ENCODE measurements around the gene FOXF1.

Gene FOXF1

GRCh38 chr16:86554917-86555703 is 44.8 kb downstream of the FOXF1 start, which contains the start of gene MTHFSD:
Gene MTHFSD (minus strand): TSS chr16:86555235. CDS start chr16:86555184, 51 bp downstream.
- peak within 1 kb of the TSS; percentile 70 for H3K27ac ChIP-seq
- no peaks in the 10 kb centered on the region for H3K36me3 ChIP-seq (replicated peaks)
- TF ChIP-seq CTCF (IDR thresholded peaks at IDR 0.05; ENCODE audit: low read depth, low read length, missing control alignments) = no peak
- in situ Hi-C loops (cut with HindIII; ENCODE audit: low pct_ligation_motif_present, low sequenced_read_pairs) = loop anchor here (25.0 kb wide), 1 partner anchor 732 kb away; no protein-coding TSS in a partner anchor
- no peaks in the 10 kb centered on the region for H3K27me3 ChIP-seq (replicated peaks)
- DNase-seq = peak; percentile 84
- peak within 1 kb of the TSS; percentile 96 for H3K4me3 ChIP-seq (ENCODE audit: low read depth, low read length)

GRCh38 chr16:86555704-86556075 is 45.4 kb downstream of the FOXF1 start:
- TF ChIP-seq CTCF (IDR thresholded peaks at IDR 0.05; ENCODE audit: low read depth, low read length, missing control alignments) = no peak
- DNase-seq = no peak
- H3K27ac ChIP-seq = peak overlapping the region; percentile 70
- in situ Hi-C loops (cut with HindIII; ENCODE audit: low pct_ligation_motif_present, low sequenced_read_pairs) = loop anchor here (25.0 kb wide), 1 partner anchor 732 kb away; no protein-coding TSS in a partner anchor
- peak overlapping the region; percentile 96 for H3K4me3 ChIP-seq (ENCODE audit: low read depth, low read length)
- no peaks in the 10 kb centered on the region for H3K36me3 ChIP-seq (replicated peaks)
- no peaks in the 10 kb centered on the region for H3K27me3 ChIP-seq (replicated peaks)

- H3K27me3 ChIP-seq (replicated peaks) = no peaks in the 10 kb centered on the region
- TF ChIP-seq CTCF (IDR thresholded peaks at IDR 0.05; ENCODE audit: low read depth, low read length, missing control alignments) = no peak
- H3K27ac ChIP-seq = no peak overlapping the region
- no peaks in the 10 kb centered on the region for H3K36me3 ChIP-seq (replicated peaks)
- in situ Hi-C loops (cut with HindIII; ENCODE audit: low pct_ligation_motif_present, low sequenced_read_pairs) = loop anchor here (25.0 kb wide), 1 partner anchor 731 kb away; no protein-coding TSS in a partner anchor
- H3K4me3 ChIP-seq (ENCODE audit: low read depth, low read length) = no peak overlapping the region
- DNase-seq = no peak
Measured at GRCh38 chr16:86556576-86556975, 46.2 kb downstream of the FOXF1 start.

GRCh38 chr16:86557587-86557986 is 47.3 kb downstream of the FOXF1 start:
- TF ChIP-seq CTCF (IDR thresholded peaks at IDR 0.05; ENCODE audit: low read depth, low read length, missing control alignments) = no peak
- DNase-seq = no peak
- in situ Hi-C loops (cut with HindIII; ENCODE audit: low pct_ligation_motif_present, low sequenced_read_pairs) = loop anchor here (25.0 kb wide), 1 partner anchor 730 kb away; no protein-coding TSS in a partner anchor
- Histone ChIP-seq H3K27ac (no peak overlapping the region), H3K36me3 (replicated peaks) (no peaks in the 10 kb centered on the region), H3K4me3 (ENCODE audit: low read depth, low read length) (no peak overlapping the region), H3K27me3 (replicated peaks) (no peaks in the 10 kb centered on the region)

- Histone ChIP-seq H3K4me3 (ENCODE audit: low read depth, low read length) (no peak overlapping the region), H3K36me3 (replicated peaks) (no peaks in the 10 kb centered on the region), H3K27me3 (replicated peaks) (no peaks in the 10 kb centered on the region), H3K27ac (no peak overlapping the region)
- TF ChIP-seq CTCF (IDR thresholded peaks at IDR 0.05; ENCODE audit: low read depth, low read length, missing control alignments) = no peak
- no peak for DNase-seq
- in situ Hi-C loops (cut with HindIII; ENCODE audit: low pct_ligation_motif_present, low sequenced_read_pairs) = loop anchor here (25.0 kb wide), 1 partner anchor 729 kb away; no protein-coding TSS in a partner anchor
Measured at GRCh38 chr16:86558355-86559193, 48.2 kb downstream of the FOXF1 start.

Data from brain microvascular endothelial cell (primary cell).